HUES48 (cell line): Measurements from ENCODE around the gene KLHL9.

ENCODE experiments used
- H3K27ac ChIP-seq: one replicate; pipeline ENCODE4 v1.7.0; 2013; ENCODE audit warnings: low read depth, low read length, inconsistent platforms
- H3K27me3 ChIP-seq: 2 replicates; pipeline ENCODE4 v1.6.1; 2013; ENCODE audit warnings: mild to moderate bottlenecking, low read length; ENCODE audit not compliant: control insufficient read depth, insufficient read depth
- H3K36me3 ChIP-seq: 2 replicates; pipeline ENCODE4 v1.6.1; 2013; ENCODE audit warnings: low read length; ENCODE audit not compliant: control insufficient read depth, insufficient read depth
- H3K4me1 ChIP-seq: 2 replicates; pipeline ENCODE4 v1.6.1; 2013; ENCODE audit warnings: mild to moderate bottlenecking, low read length; ENCODE audit not compliant: control insufficient read depth, insufficient read depth
- H3K4me3 ChIP-seq: 2 replicates; pipeline ENCODE4 v1.5.1; 2013; ENCODE audit warnings: mild to moderate bottlenecking, low read depth, low read length
- H3K9ac ChIP-seq: 2 replicates; pipeline ENCODE4 v1.6.1; 2013; ENCODE audit warnings: mild to moderate bottlenecking, low read depth, low read length, moderate library complexity
- H3K9me3 ChIP-seq: 2 replicates; pipeline ENCODE4 v1.6.1; 2013; ENCODE audit warnings: low read length; ENCODE audit not compliant: control insufficient read depth, insufficient read depth

The KLHL9 gene

DNA sequence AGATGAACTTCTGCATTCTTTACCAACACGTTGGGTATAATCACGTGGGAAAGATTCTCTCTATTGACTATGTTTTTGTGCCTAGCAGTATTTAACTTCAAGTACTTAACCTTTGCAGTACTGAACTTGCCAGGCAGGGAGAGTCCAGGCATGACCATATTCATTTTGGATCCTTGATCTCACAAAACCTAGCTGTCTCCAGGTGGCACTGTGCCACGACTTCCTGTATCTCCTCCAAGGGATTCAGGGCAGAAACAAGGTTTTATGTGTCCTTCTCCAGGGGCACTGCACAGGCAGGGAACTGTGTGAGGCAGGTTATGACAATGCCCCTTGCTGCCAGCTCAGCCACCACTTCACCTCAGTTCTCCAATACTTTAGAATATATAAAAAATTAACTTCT, 18.3 kb downstream of the KLHL9 start:
- Histone ChIP-seq H3K4me3 (no peak overlapping the region), H3K4me1 (peaks cover 4% of the 10 kb centered on the region; the same call in 1 of the 2 replicates), H3K9me3 (no peaks in the 10 kb centered on the region; the same call in 1 of the 2 replicates), H3K36me3 (no peaks in the 10 kb centered on the region), H3K27me3 (no peaks in the 10 kb centered on the region), H3K9ac (no peak overlapping the region), H3K27ac (no peak overlapping the region)

DNA sequence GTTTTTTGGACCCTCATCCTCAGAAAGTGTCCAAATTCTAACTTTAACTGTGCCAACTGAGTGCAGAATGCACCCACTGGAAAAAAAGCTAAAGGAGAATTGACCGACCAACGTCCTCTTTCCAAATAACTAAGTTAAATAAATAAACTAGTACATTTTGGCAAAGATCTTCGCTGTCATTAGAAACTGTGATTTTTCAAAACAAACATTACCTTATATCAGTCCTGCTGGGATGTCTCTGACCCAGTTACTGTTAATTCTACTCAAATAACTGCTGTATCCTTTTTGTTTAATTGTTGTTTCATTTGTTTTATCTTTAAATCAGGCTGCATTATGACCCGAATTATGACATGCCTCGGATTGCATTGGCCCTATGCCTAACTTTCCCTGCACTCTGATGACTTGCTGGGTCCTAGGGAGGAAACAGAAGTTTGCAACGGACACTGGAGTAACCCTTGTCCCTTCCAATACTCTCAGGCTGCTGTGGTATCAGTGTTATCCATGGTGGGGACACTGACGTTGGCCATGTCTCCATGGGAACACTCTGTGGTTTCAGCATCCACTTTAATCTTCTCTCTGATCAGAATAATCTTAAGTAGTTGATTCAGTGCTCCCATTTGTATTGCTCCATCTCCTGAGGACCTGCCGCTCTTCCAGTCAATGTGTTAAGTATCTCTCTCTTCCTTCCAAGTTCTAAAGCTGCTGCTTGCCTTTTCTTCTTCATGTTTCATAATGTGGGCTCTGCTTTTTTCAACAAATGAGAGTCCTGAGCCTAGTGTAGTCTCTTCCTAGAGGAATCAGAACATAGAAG, 19.0 kb downstream of the KLHL9 start:
- H3K4me3 ChIP-seq = no peak overlapping the region
- peaks cover 4% of the 10 kb centered on the region; the same call in 1 of the 2 replicates for H3K4me1 ChIP-seq
- no peak overlapping the region for H3K27ac ChIP-seq
- H3K36me3 ChIP-seq = no peaks in the 10 kb centered on the region
- no peaks in the 10 kb centered on the region for H3K27me3 ChIP-seq
- H3K9me3 ChIP-seq = no peaks in the 10 kb centered on the region; the same call in 1 of the 2 replicates
- no peak overlapping the region for H3K9ac ChIP-seq

DNA sequence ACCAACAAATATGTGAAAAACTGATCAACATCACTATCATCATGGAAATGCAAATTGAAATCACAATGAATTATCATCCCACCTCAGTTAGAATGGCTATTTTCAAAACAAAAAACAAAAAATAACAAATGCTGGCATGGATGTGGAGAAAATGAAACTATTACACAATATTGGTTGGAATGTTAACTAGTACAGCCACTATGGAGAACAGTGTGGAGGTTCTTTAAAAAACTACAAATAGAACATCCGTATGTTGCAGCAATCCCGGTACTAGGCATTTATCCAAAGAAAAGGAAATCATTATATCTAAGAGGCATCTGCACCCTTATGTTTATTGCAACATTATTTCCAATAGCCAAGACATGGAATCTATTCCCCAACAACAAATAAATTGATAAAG, 21.1 kb downstream of the KLHL9 start:
- H3K27me3 ChIP-seq = no peaks in the 10 kb centered on the region
- H3K4me1 ChIP-seq = peaks cover 4% of the 10 kb centered on the region; the same call in 1 of the 2 replicates
- H3K9ac ChIP-seq = no peak overlapping the region
- H3K36me3 ChIP-seq = no peaks in the 10 kb centered on the region
- H3K9me3 ChIP-seq = no peaks in the 10 kb centered on the region; the same call in 1 of the 2 replicates
- H3K4me3 ChIP-seq = no peak overlapping the region
- no peak overlapping the region for H3K27ac ChIP-seq

DNA sequence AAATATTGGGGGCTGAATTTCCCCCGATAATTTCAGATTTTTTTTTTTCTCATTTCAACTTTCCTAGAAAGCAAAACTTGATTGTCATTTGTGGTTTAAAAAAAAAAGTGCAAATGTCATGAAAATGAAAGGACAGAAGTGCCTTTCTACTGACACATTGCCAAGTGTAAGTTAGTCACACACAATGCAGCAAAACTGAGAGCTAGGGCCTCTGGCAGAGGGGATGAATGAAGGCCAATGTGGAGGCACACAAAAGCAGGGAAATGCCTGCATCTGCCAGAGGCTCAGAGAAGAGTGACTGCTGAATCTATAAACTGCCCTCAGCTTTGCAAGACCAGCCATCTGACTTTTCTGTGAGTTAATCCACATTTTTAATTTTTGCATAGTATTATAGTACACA, 23.3 kb downstream of the KLHL9 start:
- H3K4me1 ChIP-seq = no peaks in the 10 kb centered on the region
- H3K27ac ChIP-seq = no peak overlapping the region
- no peak overlapping the region for H3K9ac ChIP-seq
- no peaks in the 10 kb centered on the region for H3K27me3 ChIP-seq
- H3K4me3 ChIP-seq = no peak overlapping the region
- no peaks in the 10 kb centered on the region for H3K36me3 ChIP-seq
- H3K9me3 ChIP-seq = no peaks in the 10 kb centered on the region; the same call in 1 of the 2 replicates

DNA sequence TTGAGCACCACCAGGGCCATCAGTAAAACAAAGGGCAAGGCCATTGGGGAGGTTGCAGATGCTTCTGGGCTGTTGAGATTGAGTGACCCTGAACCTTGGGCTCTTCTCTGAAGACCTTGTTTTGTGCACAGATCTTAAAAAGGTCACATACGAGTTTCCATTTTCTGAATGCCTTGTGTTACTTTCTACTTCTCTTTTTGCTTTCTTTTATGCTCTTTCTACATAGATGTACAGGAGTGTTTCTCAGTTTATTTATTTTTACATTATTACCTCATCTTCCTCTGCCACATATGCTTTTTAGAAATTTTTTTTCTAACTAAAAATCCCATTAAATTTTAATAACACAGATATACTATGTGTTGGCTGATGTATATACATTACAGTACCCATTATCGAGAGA, 30.0 kb downstream of the KLHL9 start, which contains the start of gene IFNA5:
IFNA5 (minus strand) TSS at position 101 of the 400 bp plus-strand sequence; CDS start at position 44, 57 bp downstream.
- H3K27ac ChIP-seq = no peak within 1 kb of the TSS
- H3K9ac ChIP-seq = no peak within 1 kb of the TSS
- no peaks in the 10 kb centered on the region for H3K9me3 ChIP-seq
- H3K27me3 ChIP-seq = 0 out of 2 replicates have a peak, but pooled peaks cover 4% of the 10 kb centered on the region
- no peaks in the 10 kb centered on the region for H3K36me3 ChIP-seq
- no peak within 1 kb of the TSS for H3K4me3 ChIP-seq
- no peaks in the 10 kb centered on the region for H3K4me1 ChIP-seq

DNA sequence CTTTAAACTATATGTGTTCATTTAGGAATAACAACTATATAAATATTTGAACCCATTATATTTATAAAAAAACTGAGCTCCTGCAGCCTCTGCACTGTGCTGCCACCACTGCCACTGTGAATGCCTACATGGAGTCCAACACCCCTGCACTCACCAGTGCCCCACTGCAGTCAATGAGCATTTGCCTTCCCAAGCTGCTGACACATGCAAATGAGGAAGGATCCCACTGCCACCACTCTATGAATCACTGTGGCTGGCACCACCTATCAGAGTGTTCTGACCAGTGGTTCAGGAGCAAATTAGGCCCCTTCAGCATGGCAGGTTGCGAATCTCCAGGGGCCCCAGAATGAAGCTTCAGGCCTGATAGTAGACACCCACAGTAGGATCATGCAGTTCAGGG, 39.2 kb downstream of the KLHL9 start:
- H3K27ac ChIP-seq = no peak overlapping the region
- no peaks in the 10 kb centered on the region for H3K36me3 ChIP-seq
- no peak overlapping the region for H3K9ac ChIP-seq
- H3K4me3 ChIP-seq = no peak overlapping the region
- no peaks in the 10 kb centered on the region; the same call in 1 of the 2 replicates for H3K27me3 ChIP-seq
- H3K9me3 ChIP-seq = no peaks in the 10 kb centered on the region
- no peaks in the 10 kb centered on the region for H3K4me1 ChIP-seq

DNA sequence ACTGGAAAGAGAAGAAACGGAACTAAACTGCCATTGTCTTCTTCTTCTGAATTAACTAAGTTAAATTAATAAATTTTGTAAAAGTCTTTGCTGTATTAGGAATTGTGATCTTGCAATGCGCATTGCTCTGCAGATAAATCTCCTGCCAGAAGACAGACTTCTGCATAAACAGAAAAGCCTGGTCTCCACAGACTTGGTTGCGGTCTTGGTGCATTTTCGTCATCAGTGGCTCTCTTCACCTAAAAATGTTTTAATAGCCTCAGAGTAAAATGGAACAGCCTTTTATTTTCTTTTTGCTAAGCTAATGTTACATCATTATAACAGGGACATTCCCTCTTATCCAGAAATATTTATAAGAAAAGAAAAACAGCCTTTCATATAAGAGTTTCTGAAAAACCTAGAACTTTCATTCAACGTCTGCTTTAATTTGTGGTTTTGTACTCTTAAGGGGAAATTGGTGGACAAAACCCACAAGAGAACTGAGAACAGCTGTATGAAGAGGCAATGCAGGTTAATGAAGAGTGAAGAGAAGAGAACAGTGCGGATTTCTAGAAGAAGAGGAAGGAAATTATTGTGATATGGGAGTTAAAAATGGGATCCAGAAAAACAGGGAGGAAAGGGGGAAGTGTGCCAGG, 40.2 kb downstream of the KLHL9 start:
- no peak overlapping the region for H3K4me3 ChIP-seq
- H3K4me1 ChIP-seq = no peaks in the 10 kb centered on the region
- H3K36me3 ChIP-seq = no peaks in the 10 kb centered on the region
- no peak overlapping the region for H3K9ac ChIP-seq
- H3K27me3 ChIP-seq = no peaks in the 10 kb centered on the region; the same call in 1 of the 2 replicates
- no peaks in the 10 kb centered on the region for H3K9me3 ChIP-seq
- H3K27ac ChIP-seq = no peak overlapping the region

DNA sequence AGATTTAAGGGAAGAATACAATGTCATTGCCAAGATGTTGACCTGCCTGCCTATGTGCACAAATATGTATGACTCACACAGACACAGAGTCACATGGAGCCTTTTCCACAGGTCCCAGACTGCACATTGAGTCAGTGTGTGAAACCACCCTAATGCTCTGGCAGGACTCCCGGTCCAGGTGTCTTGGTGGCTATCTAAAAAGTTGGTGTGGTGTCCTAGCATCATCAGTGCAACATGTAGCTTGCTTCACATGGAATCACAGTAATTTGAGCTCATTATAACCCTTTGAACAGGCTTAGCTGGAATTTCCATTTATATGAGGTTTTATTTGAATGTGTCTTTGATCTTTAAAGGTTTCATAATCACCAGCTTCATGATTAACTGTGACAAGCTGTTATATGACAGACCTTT, 40.8 kb downstream of the KLHL9 start:
- Histone ChIP-seq H3K36me3 (no peaks in the 10 kb centered on the region), H3K4me1 (no peaks in the 10 kb centered on the region), H3K27ac (no peak overlapping the region), H3K9ac (no peak overlapping the region), H3K9me3 (no peaks in the 10 kb centered on the region), H3K4me3 (no peak overlapping the region), H3K27me3 (no peaks in the 10 kb centered on the region; the same call in 1 of the 2 replicates)

DNA sequence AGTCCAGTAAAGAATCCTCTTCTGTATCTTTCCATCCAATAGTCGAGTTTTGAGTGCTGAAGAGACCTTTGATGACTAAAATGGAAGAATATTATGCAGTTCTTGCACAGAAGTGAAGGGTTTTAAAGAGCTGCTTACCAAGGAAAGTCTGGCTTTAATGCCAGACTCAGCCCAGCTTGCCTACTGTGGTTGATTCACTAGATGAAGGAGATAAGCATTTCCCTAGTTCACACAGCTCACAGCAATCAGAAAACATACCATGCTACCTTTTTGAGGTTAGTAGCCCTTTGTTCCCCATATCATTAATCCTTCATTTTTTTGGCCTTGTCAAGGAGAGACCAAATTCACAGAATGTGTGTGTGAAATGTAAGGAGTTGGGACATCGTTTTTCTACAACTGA, 45.4 kb downstream of the KLHL9 start:
- no peak overlapping the region for H3K27ac ChIP-seq
- H3K4me1 ChIP-seq = no peaks in the 10 kb centered on the region
- no peak overlapping the region for H3K9ac ChIP-seq
- no peaks in the 10 kb centered on the region for H3K9me3 ChIP-seq
- H3K36me3 ChIP-seq = no peaks in the 10 kb centered on the region
- no peaks in the 10 kb centered on the region; the same call in 1 of the 2 replicates for H3K27me3 ChIP-seq
- no peak overlapping the region for H3K4me3 ChIP-seq

DNA sequence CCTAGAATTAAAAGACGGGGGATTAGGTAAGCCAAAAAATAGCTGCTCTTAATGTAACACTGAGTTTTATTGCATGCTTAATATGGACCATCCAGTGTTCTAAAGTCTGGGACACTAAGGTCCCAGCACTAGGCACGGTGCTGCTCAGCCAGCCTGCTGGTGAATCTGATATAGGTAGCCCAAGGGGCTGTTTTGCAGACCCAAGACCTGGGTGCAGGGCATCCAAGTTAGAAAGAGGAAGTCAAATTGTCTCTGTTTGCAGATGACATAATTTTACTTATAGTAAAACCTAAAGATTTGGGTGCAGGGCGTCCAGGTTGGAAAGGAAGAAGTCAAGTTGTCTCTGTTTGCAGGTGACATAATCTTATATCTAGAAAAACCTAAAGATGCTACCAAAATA, 47.9 kb downstream of the KLHL9 start:
- Histone ChIP-seq H3K27me3 (0 out of 2 replicates have a peak, but pooled peaks cover 4% of the 10 kb centered on the region), H3K36me3 (no peaks in the 10 kb centered on the region), H3K4me1 (no peaks in the 10 kb centered on the region), H3K9me3 (no peaks in the 10 kb centered on the region), H3K9ac (no peak overlapping the region), H3K4me3 (no peak overlapping the region), H3K27ac (no peak overlapping the region)

DNA sequence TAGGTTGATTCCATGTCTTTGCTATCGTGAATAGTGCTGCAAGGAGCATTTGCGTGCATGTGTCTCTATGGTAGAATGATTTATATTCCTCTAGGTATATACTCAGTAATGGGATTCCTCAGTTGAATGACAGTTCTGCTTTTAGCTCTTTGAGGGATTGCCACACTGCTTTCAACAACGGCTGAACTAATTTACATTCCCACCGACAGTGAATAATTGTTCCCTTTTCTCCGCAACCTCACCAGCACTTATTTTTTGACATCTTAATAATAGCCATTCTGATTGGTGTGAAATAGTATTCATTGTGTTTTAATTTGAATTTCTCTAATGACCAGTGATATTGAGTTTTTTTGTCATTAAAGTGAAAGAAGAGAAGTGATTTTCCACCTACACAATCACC, 48.5 kb downstream of the KLHL9 start:
- Histone ChIP-seq H3K4me3 (no peak overlapping the region), H3K27ac (no peak overlapping the region), H3K9me3 (no peaks in the 10 kb centered on the region), H3K27me3 (0 out of 2 replicates have a peak, but pooled peaks cover 4% of the 10 kb centered on the region), H3K36me3 (no peaks in the 10 kb centered on the region), H3K4me1 (no peaks in the 10 kb centered on the region), H3K9ac (no peak overlapping the region)
